DOHH2 (cell line): ENCODE results near the gene FCN1.

ENCODE experiments used
- EZH2phosphoT487 ChIP-seq: fragments of 200-600 bp; sonication (generic); IDR thresholded peaks from 2 replicates; pipeline ENCODE4 v1.6.1; 2017; ENCODE audit warnings: borderline replicate concordance, mild to moderate bottlenecking, antibody characterized with exemption, low read length, moderate library complexity, mixed read lengths
- TF ChIP-seq, protein P1 (sequence below): fragments of 200-600 bp; sonication (generic); IDR thresholded peaks from one replicate; pipeline ENCODE4 v1.5.1; 2014; ENCODE audit warnings: antibody characterized with exemption, mild to moderate bottlenecking, low read depth, low read length; ENCODE audit not compliant: poor library complexity, severe bottlenecking

- TF ChIP-seq, protein P1, sequence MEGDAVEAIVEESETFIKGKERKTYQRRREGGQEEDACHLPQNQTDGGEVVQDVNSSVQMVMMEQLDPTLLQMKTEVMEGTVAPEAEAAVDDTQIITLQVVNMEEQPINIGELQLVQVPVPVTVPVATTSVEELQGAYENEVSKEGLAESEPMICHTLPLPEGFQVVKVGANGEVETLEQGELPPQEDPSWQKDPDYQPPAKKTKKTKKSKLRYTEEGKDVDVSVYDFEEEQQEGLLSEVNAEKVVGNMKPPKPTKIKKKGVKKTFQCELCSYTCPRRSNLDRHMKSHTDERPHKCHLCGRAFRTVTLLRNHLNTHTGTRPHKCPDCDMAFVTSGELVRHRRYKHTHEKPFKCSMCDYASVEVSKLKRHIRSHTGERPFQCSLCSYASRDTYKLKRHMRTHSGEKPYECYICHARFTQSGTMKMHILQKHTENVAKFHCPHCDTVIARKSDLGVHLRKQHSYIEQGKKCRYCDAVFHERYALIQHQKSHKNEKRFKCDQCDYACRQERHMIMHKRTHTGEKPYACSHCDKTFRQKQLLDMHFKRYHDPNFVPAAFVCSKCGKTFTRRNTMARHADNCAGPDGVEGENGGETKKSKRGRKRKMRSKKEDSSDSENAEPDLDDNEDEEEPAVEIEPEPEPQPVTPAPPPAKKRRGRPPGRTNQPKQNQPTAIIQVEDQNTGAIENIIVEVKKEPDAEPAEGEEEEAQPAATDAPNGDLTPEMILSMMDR, result no peak
- TF ChIP-seq EZH2phosphoT487, result no peak
Observed at GRCh38 chr9:134947265-134947955, 29.7 kb upstream of the FCN1 start.
